ENCODE results near the gene NOS1AP.
"Not testable (repeated sequence)": the region's sequence is repeated elsewhere in the genome, so short reads cannot be mapped to it uniquely, and the experiment has no call there.

Gene NOS1AP

GRCh38 chr1:162069334-162070093 is at the start of gene NOS1AP:
TSS of gene NOS1AP (plus strand) at chr1:162069691. CDS start at chr1:162070178, 487 bp downstream.
- DNase-seq: peak; percentile 81

GRCh38 chr1:162020150-162020549 is 49.3 kb upstream of the NOS1AP start:
- DNase-seq: no peak

- no peak for DNase-seq
These were observed 48.4 kb upstream of the NOS1AP start for GRCh38 chr1:162021124-162021523.

- no peak for DNase-seq
These were observed 46.9 kb upstream of the NOS1AP start for GRCh38 chr1:162022626-162023025.

- DNase-seq: no peak
These were observed 46.3 kb upstream of the NOS1AP start for GRCh38 chr1:162023181-162023546.

GRCh38 chr1:162023547-162024501 is 45.7 kb upstream of the NOS1AP start, which contains the start of gene OLFML2B:
TSS of gene OLFML2B (minus strand) at chr1:162023869. CDS start at chr1:162023430, 439 bp downstream.
- peak; percentile 33 for DNase-seq

- no peak for DNase-seq
These were observed 44.0 kb upstream of the NOS1AP start for GRCh38 chr1:162025541-162025940.

GRCh38 chr1:162026881-162027280 is 42.6 kb upstream of the NOS1AP start:
- DNase-seq: no peak

GRCh38 chr1:162028726-162029125 is 40.8 kb upstream of the NOS1AP start:
- DNase-seq: no peak

GRCh38 chr1:162029157-162029556 is 40.3 kb upstream of the NOS1AP start:
- peak; percentile 13 for DNase-seq

GRCh38 chr1:162030759-162031280 is 38.7 kb upstream of the NOS1AP start:
- no peak for DNase-seq

GRCh38 chr1:162033428-162033827 is 36.1 kb upstream of the NOS1AP start:
- DNase-seq: no peak

GRCh38 chr1:162035241-162035640 is 34.2 kb upstream of the NOS1AP start:
- no peak for DNase-seq

GRCh38 chr1:162036163-162036562 is 33.3 kb upstream of the NOS1AP start:
- DNase-seq: no peak

GRCh38 chr1:162038624-162039023 is 30.9 kb upstream of the NOS1AP start:
- no peak for DNase-seq

- DNase-seq: no peak
These were observed 29.5 kb upstream of the NOS1AP start for GRCh38 chr1:162040001-162040400.

- DNase-seq: no peak
These were observed 28.8 kb upstream of the NOS1AP start for GRCh38 chr1:162040657-162041056.

- DNase-seq: no peak
These were observed 27.1 kb upstream of the NOS1AP start for GRCh38 chr1:162042361-162042760.

- DNase-seq: no peak
These were observed 22.6 kb upstream of the NOS1AP start for GRCh38 chr1:162046921-162047320.

- DNase-seq: not testable (repeated sequence)
These were observed 15.5 kb upstream of the NOS1AP start for GRCh38 chr1:162053949-162054348.

- no peak for DNase-seq
These were observed 14.4 kb upstream of the NOS1AP start for GRCh38 chr1:162055062-162055461.

GRCh38 chr1:162056043-162056442 is 13.4 kb upstream of the NOS1AP start:
- DNase-seq: peak; percentile 39

GRCh38 chr1:162056579-162056978 is 12.9 kb upstream of the NOS1AP start:
- no peak for DNase-seq

GRCh38 chr1:162059721-162060120 is 9.8 kb upstream of the NOS1AP start:
- no peak for DNase-seq

Measured in NCI-H2171 (cell line).